Heart left ventricle (tissue), 13 donors: Measurements from ENCODE around the gene BEAN1.

Source experiments
- CTCF ChIP-seq, 12 donors: fragments of 200-600 bp; sonication (generic) in 4 of 12; IDR thresholded peaks; one replicate each; pipeline versions ENCODE4 v1.5.0 to v1.8.0; 2018 to 2022; ENCODE audit warnings: antibody characterized with exemption in 12 of 12, mild to moderate bottlenecking in 5 of 12
- POLR2A ChIP-seq, 2 donors: fragments of 450-650 bp; IDR thresholded peaks; one replicate each; pipeline ENCODE4 v1.6.1; 2017; ENCODE audit warnings: antibody characterized with exemption in 2 of 2, mild to moderate bottlenecking in 2 of 2, moderate library complexity in 2 of 2
- donor health status: ischemic (EF 13 %, LVEDD 7.1; RV severe dilation, severe dysfunction).
- donor health status: DM: no; HTN: yes; CAD: no.
- donor health status: DM: no; HTN: no; CAD: no.
- donor health status: ischemic (EF 25% LVEDD 6.9; RV normal size, moderate dysfunction).
- donor health status: ischemic (EF 25% LVEDD 5.7; RV mildly dilated, moderate dysfunction).
- donor health status: ischemic (EF 35%, LVEDD 5.7; RV mildly dilated, moderate dysfunction).
- donor health status: nonischemic (EF 11% LVEDD 7.7; RV severe dilation, severe dysfunction).
- donor health status: DM: yes; HTN: yes; CAD: no.
- donor health status: PGD.
- donor health status: ischemic (EF 29% LVEDD 5.4; RV normal size, mild dysfunction).
- donor health status: nonischemic (EF 23%, LVEDD 6.1; RV moderate dilation, normal function).

GRCh38 chr16:66405057-66405783, 21.9 kb upstream of the BEAN1 start:
- TF ChIP-seq POLR2A (IDR thresholded peaks at IDR 0.05) = no peak
- TF ChIP-seq CTCF (IDR thresholded peaks at IDR 0.05) = no peak
